Right lung (tissue), 5 donors: ENCODE results near the gene USP15. TPM values are rescaled to one million over a fixed set of nuclear protein-coding genes. Genes with fewer than 3 reads are reported as not detected.

ENCODE experiments used
- DNase-seq, 2 donors: peaks; one replicate each; pipeline ENCODE4 v3.0.0-alpha.2; 2013
- polyA plus RNA-seq, 5 donors: library from polyadenylated mRNA; unstranded; fragments of 120-200 nt; gene quantifications; one replicate each; pipeline versions ENCODE4 v1.2.1 to v1.2.3, GENCODE V29; 2013; ENCODE audit warnings: inconsistent platforms in 1 of 5, low replicate concordance in 1 of 5; ENCODE audit not compliant: insufficient read length in 5 of 5, insufficient read depth in 1 of 5

USP15 gene
- polyA plus RNA-seq, 5 donors, result 33.1 to 64.3 (median 54.9) TPM

DNA sequence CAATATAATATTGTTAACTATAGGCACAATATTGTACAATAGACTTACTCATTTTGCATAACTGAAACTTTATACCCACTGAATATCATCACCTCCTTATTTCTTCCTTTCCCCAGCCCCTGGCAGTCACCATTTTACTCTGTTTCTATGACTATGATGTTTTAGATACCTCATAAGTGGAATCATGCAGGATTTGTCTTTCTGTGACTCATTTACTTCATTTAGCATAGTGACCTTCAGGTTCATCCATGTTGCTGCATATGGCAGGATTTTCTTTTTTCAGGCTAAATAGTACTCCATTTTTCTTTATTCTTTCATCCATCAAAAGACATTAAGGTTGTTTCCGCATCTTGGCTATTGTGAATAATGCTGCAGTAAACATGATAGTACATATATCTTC, 18.9 kb downstream of the USP15 start:
- DNase-seq, result no peak

DNA sequence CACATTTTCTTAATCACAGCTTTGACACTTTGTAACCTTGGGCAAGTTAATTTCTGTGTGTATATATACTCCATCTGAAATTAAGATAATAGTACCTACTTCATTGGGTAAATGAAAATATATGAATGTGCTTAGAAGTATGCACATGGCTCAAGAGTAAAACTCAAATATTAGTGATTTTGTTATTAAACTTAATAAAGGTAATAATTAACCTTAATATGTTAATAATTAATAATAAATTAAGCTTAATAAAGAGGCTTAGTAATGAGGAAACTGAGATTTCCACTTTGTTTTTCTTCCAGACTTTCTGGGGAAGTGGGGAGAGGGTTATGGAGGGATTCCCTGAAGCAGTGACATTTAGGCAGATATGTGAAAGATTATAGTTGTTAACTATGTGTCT, 19.8 kb downstream of the USP15 start:
- no peak for DNase-seq

DNA sequence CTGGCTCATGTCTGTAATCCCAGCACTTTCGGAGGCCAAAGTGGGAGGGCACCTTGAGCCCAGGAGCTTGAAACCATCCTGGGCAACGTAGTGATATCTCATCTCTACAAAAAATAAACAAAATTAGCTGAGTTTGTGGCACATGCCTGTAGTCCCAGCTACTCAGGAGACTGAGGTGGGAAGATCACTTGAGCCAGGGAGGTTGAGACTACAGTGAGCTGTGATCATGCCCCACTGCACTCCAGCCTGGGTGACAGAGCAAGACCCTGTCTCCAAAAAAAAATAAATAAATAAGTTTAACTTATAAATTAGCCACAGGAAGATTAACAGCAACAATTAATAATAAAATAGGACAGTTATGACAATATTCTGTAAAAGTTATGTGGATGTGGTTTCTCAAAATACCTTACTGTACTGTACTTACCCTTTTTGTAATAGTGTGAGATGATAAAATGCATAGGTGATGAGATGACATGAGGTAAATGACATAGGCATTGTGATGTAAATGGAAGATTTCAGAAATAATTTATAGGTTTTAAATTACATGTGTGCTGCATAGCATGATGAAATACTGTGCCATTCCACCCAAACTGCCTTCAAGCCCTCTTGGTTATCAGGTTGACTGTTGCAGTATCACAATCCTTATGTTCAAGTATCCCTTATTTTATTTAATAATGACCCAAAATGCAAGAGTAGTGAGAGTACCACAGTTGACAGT, 22.0 kb downstream of the USP15 start:
- DNase-seq, result no peak

DNA sequence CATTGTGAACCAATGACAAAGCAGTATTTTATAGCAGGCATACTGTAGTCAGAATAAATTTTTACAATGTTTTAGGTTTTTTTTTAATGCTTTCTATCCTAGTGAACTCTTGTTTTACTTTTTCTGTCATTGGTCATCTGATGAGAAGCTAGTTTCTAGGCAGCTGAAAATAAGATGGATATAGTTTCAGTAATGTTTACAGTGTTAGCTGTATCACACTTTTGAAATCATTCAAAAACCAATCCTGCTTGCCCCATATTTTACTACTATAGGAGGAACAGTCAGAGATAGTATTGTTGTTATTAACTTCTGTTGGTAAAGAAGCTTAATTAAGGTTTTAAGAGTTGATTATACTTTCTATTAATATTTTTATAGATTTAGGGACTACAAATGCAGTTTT, 24.5 kb downstream of the USP15 start:
- DNase-seq, result no peak

DNA sequence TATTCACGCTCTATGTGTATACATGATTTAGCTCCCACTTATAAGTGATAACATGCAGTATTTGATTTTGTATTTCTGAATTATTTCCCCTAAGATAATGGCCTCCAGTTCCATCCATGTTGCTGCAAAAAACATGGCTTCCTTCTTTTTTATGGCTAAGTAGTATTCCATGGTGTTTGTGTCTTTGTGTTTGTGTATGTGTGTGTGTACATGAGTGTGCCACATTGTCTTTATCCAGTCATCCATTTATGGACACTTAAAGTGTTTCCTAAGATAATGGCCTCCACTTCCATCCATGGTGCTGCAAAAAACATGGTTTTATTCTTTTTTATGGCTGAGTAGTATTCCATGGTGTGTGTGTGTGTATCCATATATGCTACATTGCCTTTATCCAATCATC, 25.1 kb downstream of the USP15 start:
- DNase-seq, result no peak

DNA sequence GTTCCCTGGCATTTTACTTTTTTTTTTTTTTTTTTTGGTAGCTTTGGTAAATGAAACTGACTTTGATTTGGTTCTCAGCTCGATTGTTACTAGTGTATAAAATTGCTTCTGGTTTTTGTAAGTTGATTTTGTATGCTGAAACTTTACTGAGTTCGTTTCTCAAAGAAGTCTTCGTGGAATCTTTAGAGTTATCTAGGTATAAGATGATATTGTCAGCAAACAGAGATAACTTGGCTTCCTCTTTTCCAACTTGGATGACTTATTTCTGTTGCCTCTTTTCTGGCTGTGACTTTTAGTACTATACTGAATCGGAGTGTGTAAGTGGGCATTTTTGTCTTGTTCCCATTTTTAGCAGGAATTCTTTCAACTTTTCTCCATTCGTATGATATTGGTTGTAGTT, 28.1 kb downstream of the USP15 start:
- no peak for DNase-seq

DNA sequence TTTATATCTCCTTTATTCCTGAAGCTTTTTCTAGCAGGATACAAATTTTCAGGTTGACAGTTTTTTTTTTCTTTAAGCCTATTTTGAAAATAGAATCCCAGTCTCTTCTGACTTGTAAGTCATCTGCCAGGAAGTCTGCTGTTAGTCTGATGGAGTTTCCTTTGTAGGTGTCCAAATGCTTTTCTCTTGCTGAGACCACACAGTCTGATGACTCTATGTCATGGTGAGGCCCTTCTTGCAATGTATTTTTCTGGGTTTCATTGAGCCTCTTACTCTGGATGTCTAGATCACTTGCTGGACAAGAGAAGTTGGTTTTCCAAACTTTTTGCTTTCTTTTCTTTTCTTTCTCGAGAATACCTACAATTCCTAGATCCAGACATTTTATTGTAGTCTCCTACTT, 30.6 kb downstream of the USP15 start:
- no peak for DNase-seq

DNA sequence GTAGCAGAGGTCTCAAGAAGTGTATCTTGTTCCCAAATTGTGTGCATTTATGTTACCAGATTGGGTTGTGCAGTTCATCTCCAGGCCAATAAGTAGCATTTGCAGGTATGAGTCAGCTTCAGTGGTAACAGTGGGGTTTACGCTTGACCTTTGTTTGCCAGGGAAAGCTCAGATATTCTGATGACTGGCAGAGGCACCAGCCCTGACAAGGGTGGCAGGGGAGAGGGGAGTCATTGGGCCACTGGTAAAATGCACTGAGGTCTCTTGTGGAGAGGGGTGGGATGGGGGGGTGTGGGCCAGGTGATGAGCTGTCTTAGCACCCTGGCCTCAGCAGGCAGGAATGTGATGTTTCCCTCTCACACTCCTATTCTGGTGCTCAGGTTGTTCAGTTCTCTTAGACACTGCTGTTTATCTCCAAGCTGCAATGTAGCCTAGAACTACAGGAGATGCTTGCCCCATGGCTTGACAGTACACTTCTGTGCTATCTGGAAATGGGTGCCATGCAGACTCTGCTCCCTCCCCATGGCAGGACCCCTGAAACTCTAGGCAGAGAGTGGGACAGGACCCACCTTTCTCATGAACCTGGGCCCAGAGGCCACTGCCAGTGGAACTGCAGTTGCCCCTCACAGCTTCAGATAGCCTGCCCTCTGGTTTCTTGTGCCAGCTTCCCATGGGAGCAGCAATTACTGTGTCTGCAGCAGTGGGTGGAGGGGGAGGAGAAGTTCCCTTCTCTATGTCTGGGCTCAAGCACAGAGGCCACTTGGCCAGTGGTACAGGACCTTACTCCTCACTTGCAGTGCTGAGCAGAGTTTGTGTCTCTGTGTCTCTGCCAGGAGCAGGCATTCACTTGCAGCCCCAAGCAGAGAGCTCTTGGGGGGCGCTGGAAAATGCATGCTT, 31.9 kb downstream of the USP15 start:
- no peak for DNase-seq

DNA sequence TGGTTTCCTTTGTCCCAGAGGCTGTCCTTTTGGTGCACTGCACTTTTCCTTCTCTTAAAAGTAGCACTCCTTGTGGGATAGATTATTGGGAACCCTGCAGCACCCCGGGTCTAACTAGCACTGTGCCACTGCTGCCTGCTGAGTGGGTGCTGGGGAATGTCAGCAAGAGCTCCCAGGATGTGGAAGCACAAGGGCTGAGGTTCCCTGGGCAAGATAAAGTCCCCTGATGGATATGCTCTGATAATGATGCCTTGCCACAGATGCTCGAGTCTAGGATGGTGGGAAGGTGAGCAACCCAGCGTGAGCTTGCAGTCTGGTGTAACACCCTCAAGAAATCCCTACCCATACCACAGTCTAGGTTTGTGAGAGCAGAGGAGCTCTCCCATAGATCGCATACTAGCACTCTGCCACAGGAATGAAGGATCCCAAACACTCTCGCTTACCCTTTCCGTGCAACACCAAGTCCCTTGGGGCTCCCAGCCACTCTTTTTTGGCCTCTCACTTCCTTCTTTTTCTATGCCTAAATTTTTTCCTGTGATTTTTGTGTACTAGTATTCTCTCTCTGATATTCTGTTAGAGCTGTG, 32.6 kb downstream of the USP15 start:
- no peak for DNase-seq

DNA sequence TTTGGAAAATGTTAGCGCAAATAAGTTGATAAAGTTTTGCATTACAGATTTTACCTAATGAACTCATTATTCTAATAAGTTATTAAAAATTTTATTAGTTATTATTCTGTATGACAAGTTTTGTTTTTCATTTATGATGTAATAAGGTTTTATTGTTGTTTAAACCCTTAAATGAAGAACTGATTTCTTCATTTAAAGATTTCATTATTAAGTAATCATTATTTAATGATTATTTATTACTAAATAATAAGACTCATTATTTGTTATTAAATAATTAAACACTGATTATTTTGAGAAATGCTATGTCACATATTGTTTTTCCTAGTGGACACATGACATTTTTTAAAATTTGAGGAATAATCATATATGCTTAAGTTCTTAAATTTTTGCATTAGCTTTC, 34.2 kb downstream of the USP15 start:
- no peak for DNase-seq

DNA sequence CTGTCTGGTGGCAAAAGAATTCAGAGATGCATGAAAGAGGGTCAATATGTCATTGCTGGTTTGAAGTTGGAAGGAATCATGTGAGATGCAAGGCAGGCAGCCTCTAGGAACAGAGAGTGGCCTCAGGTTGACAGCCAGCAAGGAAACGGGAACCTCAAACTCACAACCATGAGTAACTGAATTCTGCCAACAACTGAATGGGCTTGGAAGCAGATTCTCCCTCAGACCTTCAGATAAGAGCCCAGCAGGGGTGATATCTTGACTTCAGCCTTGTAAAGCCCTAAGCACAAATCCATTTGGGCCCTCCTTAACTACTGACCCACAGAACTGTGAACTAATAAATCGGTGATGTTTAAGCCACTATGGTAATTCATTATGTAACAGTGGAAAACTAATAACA, 35.8 kb downstream of the USP15 start:
- DNase-seq, result no peak

DNA sequence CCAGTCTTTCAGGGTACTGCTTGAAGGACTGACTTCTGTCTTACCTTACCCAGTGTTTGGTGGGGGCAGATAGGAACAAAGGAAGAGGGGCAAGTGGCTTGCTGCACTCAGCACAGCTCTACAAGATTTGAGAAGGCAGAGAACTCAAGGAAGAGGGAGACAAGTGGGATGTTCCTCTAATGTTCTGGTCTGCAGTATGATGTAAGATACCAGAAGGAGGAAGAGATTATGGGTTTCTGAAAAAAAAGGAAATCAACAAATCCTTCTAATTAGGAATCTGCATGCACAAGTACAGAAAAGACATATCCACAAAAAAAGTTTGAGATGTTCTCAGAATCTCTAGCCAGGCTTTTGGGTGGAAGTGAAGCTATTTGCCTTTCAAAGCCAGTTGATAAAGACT, 37.1 kb downstream of the USP15 start:
- DNase-seq, result no peak

DNA sequence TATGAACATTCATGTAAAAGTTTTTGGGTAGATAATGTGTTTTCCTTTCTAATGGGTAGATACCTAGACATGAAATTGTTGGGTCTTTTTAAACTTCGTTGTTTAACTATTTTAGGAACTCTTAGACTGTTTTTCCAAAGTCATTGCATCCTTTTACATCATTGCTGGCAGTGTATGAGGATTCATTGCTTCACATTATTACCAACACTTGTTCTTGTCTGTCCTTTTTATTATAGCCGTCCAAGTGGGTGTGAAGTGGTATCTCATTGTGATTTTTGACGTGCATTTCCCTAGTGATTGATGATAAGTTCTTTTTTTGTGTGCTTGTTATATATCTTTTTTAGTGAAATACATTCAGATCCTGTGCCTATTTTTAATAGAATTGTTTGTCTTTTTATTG, 39.4 kb downstream of the USP15 start:
- no peak for DNase-seq

DNA sequence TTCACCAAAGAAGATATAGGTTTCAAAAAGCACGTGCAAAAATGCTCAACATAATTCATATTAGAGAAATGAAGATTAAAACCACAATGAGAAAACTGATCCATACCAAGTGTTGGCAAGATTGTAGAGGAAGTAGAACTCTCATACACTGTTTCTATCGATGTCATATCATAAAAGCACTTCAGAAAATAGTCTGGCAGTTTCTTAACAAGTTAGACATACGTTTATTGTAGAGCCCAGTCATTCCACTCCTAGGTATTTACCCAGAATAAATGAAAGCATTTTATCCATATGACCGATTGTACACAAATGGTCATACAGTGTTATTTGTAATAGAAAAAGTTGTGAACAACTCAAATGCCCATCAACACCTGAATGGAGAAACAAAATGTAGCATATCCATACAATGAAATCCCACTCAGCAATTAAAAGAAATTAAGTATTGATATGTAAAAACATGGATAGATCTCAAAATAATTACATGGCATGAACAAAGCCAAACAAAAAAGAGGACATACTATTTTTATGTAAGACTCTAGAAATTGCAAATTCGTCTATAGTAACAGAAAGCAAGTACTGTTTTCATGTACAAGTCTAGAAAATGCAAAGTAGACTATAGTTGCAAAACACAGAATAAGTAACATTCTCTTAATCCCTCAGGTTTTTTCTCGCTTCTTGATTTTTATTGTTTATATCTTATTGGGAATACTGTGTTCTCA, 41.0 kb downstream of the USP15 start:
- no peak for DNase-seq

DNA sequence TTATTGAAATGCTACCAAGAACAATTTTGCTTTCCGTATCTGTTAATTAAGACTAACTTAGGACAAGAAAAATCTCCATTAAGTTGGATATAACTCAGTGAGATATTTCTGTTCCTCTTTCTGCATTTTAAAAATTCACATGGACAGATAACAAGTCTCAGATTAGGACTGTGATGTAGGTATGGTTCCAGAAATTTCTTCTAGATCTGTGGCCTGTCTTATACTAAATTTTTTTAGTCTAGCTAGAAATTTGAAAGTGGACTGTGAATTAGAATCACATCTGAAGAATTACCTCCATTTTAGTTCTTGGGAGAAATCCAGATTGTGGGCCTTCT, 41.6 kb downstream of the USP15 start:
- DNase-seq, result no peak

DNA sequence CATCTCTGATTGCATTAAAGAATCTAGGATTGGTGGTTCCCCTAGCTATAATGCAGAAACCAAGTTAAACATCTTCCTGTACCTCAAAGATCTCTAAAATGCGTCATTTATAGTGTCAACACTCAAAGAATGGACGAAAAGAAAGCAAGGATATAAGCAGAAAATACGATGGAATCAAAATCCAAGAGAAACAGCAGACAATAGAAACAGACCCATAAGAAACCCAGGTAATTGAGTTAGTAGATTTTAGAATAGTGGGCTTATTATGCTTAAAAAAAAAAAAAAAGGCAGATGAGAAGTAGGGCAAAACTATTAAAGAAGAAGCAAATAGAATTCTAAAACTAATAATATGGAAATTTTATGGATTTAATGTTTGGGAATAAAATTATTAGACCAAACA, 44.4 kb downstream of the USP15 start:
- DNase-seq, result no peak

DNA sequence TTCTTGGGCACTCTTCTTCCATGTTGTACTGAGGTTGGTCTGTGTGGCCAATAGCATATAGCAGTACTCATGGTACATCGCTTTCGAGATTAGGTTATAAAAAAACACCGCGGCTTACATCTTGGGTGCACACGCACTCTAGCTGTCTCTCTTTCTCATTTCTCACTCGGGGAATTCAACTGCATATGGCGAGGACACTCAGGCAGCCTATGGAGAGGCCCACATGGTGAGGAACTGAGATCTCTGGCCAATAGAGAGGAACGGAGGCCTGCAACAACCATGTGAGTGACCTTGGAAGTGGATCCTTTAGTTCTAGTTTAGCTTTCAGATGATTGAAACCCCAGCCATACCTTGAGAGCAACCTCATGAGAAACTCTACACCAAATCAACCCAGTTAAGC, 45.6 kb downstream of the USP15 start:
- no peak for DNase-seq

DNA sequence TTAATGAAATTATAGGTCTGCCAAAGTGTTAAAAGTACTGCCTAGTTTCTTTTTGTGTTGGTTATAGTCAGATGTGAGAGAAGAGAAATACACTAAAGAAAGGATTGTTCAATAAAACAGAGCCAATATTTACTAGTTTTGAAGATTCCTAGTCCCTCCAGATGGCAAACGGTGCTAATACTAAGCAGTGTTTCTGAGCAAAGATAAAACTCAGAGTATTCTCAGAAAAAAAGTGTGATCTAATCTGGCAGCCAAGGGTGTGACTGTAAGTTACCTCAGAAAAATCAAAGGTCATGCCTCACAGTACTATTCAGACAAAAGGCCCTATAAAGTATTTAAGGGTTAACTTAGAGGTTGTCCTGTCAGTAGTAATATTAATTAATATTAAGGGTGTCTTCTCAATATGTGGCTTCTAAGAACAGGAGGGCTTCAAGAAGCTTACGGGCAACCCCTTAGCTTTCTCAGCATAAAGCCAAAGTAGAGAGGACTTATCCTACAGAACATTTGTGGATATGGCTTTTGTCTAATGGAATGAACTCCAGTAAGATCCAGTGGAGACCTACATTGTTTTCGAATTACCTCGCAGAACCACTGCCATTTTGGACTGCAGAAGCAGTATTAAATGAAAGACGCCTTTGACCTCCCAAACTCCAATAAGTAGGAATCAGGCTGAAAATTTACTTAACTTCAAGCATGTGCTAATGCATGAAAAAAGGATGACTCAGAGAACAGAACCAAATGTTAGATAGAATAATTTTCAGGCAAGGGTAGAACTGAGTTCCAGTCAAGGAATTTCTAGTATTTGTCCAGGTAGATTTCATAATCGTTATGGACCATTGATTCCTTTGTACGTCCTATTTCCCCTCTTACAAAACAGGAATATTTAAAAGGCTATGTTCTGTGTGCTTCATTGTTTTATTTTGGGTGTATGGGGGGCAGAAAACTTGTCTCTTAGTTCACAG, 46.6 kb downstream of the USP15 start:
- DNase-seq, result no peak

DNA sequence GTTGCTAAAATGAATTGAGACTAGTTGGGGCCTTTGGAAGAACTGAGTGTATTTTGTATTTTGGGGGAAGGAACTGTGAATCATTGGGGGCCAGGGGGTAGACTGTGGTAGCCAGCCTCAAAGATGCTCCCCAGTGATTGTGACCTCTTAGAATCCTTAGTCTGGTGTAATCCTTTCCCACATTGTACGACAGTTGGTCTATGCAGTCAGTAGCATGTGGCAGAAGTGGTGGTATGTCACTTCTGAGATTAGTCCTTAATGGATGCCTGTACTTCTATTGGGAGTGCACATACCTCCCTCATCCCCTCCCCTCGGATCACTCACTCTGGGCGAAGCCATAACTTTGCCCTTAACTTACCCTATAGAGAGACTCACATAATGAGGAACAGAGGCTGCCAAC, 48.0 kb downstream of the USP15 start:
- no peak for DNase-seq

DNA sequence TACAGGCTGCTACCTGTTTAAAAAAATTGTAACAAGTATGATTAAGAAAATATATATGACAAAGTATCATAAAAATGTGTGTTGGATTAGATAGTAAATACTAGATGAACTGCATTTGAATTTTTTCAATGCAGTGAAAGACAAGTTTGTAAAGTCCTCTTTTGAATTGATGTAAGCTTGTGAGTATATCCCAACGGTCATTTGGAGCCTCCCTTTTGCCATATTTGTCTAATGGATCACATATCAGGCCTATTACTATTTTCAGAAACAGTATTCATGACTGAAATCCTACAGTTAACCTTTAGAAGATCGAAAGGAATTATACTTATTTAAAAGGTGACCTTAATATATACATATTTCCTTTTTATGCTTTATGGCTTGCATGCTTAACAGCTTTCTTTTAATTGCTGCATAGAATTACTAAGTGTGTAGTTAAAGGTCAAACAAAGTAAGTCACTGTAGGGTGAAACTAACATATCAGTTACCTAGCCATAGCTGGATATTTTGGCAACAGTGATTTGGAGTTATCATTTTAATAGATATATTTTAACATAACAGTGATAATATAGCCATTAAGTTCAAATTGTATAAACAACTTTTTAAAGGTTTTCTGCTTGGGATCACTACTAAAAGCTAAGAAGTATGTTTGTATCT, 53.6 kb downstream of the USP15 start:
- DNase-seq, result no peak

DNA sequence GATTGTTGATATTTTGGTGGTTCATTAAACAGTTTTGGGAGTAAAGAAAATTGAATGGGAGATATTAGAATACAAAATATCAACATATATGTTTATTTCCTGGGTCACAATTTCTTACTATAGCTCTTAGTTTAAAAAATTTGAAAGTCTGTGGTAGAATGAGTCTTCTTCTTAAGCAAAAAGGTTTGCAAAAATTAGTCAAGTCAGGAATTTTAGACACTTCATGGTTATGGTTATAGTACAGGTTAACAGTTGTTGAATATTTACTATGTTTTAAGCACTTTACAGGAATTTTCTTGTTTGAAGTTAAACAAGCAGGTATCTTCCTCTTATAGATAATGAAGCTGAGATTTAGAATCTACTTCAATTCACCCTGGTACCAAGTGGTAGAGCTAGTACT, 56.8 kb downstream of the USP15 start:
- no peak for DNase-seq
